Neural cell (in vitro differentiated cells): Measurements from ENCODE around the gene TGIF2. TPM values are rescaled to one million over a fixed set of nuclear protein-coding genes. Genes with fewer than 3 reads are reported as not detected.

Source experiments
- H2AFZ ChIP-seq: fragments of 200-600, 300-800 bp; sonication (generic), shearing (Covaris generic); 2 replicates; pipeline ENCODE4 v1.6.0; 2014; ENCODE audit warnings: low read depth, mild to moderate bottlenecking, antibody characterized with exemption, low read length, moderate library complexity
- H3F3A ChIP-seq: fragments of 200-600 bp; shearing (Covaris generic); 2 replicates; pipeline ENCODE4 v1.6.1; 2016; ENCODE audit warnings: mild to moderate bottlenecking, moderate library complexity, mixed read lengths, antibody characterized with exemption, low read length; ENCODE audit not compliant: insufficient read depth, poor library complexity, severe bottlenecking
- H3K27ac ChIP-seq: fragments of 200-600, 300-800 bp; sonication (generic), shearing (Covaris generic); 2 replicates; pipeline ENCODE4 v1.5.1; 2014; ENCODE audit warnings: mild to moderate bottlenecking, low read length, moderate library complexity
- H3K27me3 ChIP-seq: fragments of 300-800, 200-600 bp; sonication (generic), shearing (Covaris generic); 2 replicates; pipeline ENCODE4 v1.6.0; 2014; ENCODE audit warnings: mild to moderate bottlenecking, low read depth, low read length, moderate library complexity; ENCODE audit not compliant: insufficient read depth
- H3K36me3 ChIP-seq: fragments of 300-800, 200-600 bp; sonication (generic), shearing (Covaris generic); 2 replicates; pipeline ENCODE4 v1.5.1; 2014; ENCODE audit warnings: mild to moderate bottlenecking, antibody characterized with exemption, low read length, moderate library complexity; ENCODE audit not compliant: insufficient read depth
- H3K4me2 ChIP-seq: fragments of 300-800, 200-600 bp; sonication (generic), shearing (Covaris generic); 2 replicates; pipeline ENCODE4 v1.6.0; 2014; ENCODE audit warnings: mild to moderate bottlenecking, low read length
- H3K4me3 ChIP-seq: fragments of 300-800, 200-600 bp; sonication (generic), shearing (Covaris generic); 2 replicates; pipeline ENCODE4 v1.5.1; 2014; ENCODE audit warnings: mild to moderate bottlenecking, low read length, moderate library complexity
- H3K79me2 ChIP-seq: fragments of 200-600 bp; shearing (Covaris generic); replicated peaks from 2 replicates; pipeline ENCODE4 v1.6.0; 2014; ENCODE audit warnings: mild to moderate bottlenecking, low read length, moderate library complexity; ENCODE audit not compliant: insufficient read depth
- H3K9ac ChIP-seq: fragments of 300-800, 200-600 bp; sonication (generic), shearing (Covaris generic); 2 replicates; pipeline ENCODE4 v1.6.1; 2016; ENCODE audit warnings: mild to moderate bottlenecking, low read length, mixed read lengths
- H3K9me2 ChIP-seq: fragments of 200-600 bp; shearing (Covaris generic); 2 replicates; pipeline ENCODE4 v1.6.1; 2016; ENCODE audit warnings: mild to moderate bottlenecking, low read length, mixed read lengths; ENCODE audit not compliant: insufficient read depth
- H3K9me3 ChIP-seq: fragments of 200-600, 300-800 bp; sonication (generic), shearing (Covaris generic); 2 replicates; pipeline ENCODE4 v1.6.1; 2016; ENCODE audit warnings: mild to moderate bottlenecking, mixed run types, low read length, moderate library complexity, mixed read lengths
- H4K20me1 ChIP-seq: fragments of 200-600 bp; shearing (Covaris generic); 2 replicates; pipeline ENCODE4 v1.6.1; 2016; ENCODE audit warnings: mild to moderate bottlenecking, mixed run types; ENCODE audit not compliant: insufficient read depth
- CTCF ChIP-seq: fragments of 450-650 bp; IDR thresholded peaks from 2 replicates; pipeline ENCODE4 v1.5.1; 2014; ENCODE audit warnings: antibody characterized with exemption, mild to moderate bottlenecking, moderate library complexity; ENCODE audit not compliant: poor library complexity, severe bottlenecking
- EP300 ChIP-seq: fragments of 450-650 bp; conservative IDR thresholded peaks from 2 replicates; pipeline ENCODE4 v1.6.1; 2014; ENCODE audit warnings: antibody characterized with exemption, mild to moderate bottlenecking, moderate library complexity; ENCODE audit not compliant: poor library complexity, severe bottlenecking
- EZH2 ChIP-seq: fragments of 200-600, 300-800 bp; shearing (Covaris generic), sonication (generic); IDR thresholded peaks from 2 replicates; pipeline ENCODE4 v1.6.1; 2014; ENCODE audit warnings: antibody characterized with exemption, low read length, borderline replicate concordance, mild to moderate bottlenecking; ENCODE audit not compliant: insufficient read depth, poor library complexity, severe bottlenecking
- MXI1 ChIP-seq: fragments of 450-650 bp; conservative IDR thresholded peaks from 2 replicates; pipeline ENCODE4 v1.6.1; 2014; ENCODE audit warnings: antibody characterized with exemption, mild to moderate bottlenecking; ENCODE audit not compliant: poor library complexity, severe bottlenecking
- POLR2AphosphoS5 ChIP-seq: IDR thresholded peaks from 2 replicates; pipeline ENCODE4 v1.6.1; 2012
- RAD21 ChIP-seq: fragments of 450-650 bp; conservative IDR thresholded peaks from 2 replicates; pipeline ENCODE4 v1.6.1; 2014; ENCODE audit warnings: antibody characterized with exemption, mild to moderate bottlenecking, moderate library complexity
- REST ChIP-seq: IDR thresholded peaks from 2 replicates; pipeline ENCODE4 v1.6.1; 2012; ENCODE audit warnings: borderline replicate concordance
- SMC3 ChIP-seq: fragments of 450-650 bp; conservative IDR thresholded peaks from 2 replicates; pipeline ENCODE4 v1.6.1; 2014; ENCODE audit warnings: antibody characterized with exemption, mild to moderate bottlenecking, moderate library complexity; ENCODE audit not compliant: poor library complexity
- TAF1 ChIP-seq: IDR thresholded peaks from 2 replicates; pipeline ENCODE4 v1.6.1; 2012; ENCODE audit warnings: low read depth
- polyA plus RNA-seq: library from polyadenylated mRNA; depleted of rRNA; stranded (reverse); fragments of >200 nt; gene quantifications from 2 replicates; pipeline ENCODE4 v1.2.3, GENCODE V29; 2014

TGIF2 gene
- polyA plus RNA-seq, 1 donor from 2014 or later: 3.3 TPM

DNA sequence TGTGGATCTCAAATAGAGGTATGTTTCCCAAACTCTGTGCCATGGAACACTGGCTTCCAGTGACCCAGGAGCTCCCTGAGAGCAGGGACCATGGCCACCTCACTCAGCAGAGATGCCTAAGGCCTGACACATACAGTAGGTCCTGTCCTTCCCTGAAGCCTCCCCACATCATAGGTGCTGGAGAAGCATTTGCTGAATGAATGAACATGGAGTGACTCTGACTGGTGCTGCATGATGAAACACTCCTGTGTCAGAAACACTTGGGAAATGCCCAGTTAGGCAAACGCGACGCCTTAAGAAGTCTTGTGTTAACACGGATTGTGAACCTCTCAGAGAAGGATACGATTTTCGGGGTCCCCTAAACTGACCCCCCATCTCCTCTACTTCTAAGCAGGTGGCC, 58.2 kb downstream of the TGIF2 start:
- no peaks in the 10 kb centered on the region for H3F3A ChIP-seq
- no peaks in the 10 kb centered on the region for H3K36me3 ChIP-seq
- no peaks in the 10 kb centered on the region for H3K79me2 ChIP-seq
- no peaks in the 10 kb centered on the region for H4K20me1 ChIP-seq
- H2AFZ ChIP-seq: no peak overlapping the region
- no peaks in the 10 kb centered on the region for H3K27me3 ChIP-seq
- TF ChIP-seq REST (no peak), MXI1 (no peak), EP300 (no peak), POLR2AphosphoS5 (no peak), TAF1 (no peak), EZH2 (no peak), CTCF (no peak), RAD21 (no peak), SMC3 (no peak)
- H3K4me2 ChIP-seq: no peak overlapping the region
- no peak overlapping the region for H3K9ac ChIP-seq
- no peaks in the 10 kb centered on the region for H3K9me3 ChIP-seq
- no peak overlapping the region for H3K4me3 ChIP-seq
- no peak overlapping the region for H3K27ac ChIP-seq
- no peaks in the 10 kb centered on the region for H3K9me2 ChIP-seq

DNA sequence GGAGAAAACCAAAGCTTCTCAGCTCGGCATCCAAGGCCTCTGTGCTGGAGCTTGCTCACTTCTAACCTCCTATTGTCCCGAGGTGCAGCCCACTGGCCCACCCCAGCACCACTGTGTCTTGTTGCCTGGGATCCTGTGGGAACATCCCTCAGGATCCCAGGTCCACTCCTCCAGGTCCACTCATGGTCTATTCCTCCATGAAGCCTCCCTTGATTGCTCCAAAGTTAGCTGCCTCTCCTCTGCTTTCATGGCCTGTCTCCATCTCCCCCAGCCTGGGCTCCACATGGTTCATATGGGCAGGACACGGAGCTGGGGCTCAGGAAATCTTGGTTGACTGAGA, 58.7 kb downstream of the TGIF2 start:
- no peak for TF ChIP-seq POLR2AphosphoS5
- no peak for TF ChIP-seq RAD21
- no peak for TF ChIP-seq TAF1
- no peak for TF ChIP-seq MXI1
- no peak for TF ChIP-seq CTCF
- no peak for TF ChIP-seq REST
- no peak for TF ChIP-seq SMC3
- Histone ChIP-seq H3K9me3 (no peaks in the 10 kb centered on the region), H3K27ac (no peak overlapping the region), H3K79me2 (no peaks in the 10 kb centered on the region), H4K20me1 (no peaks in the 10 kb centered on the region), H3K4me2 (no peak overlapping the region), H3K4me3 (no peak overlapping the region), H3K9me2 (no peaks in the 10 kb centered on the region), H3K9ac (no peak overlapping the region), H3K36me3 (no peaks in the 10 kb centered on the region), H3K27me3 (no peaks in the 10 kb centered on the region), H2AFZ (no peak overlapping the region), H3F3A (no peaks in the 10 kb centered on the region)
